Peyer's patch (tissue), 4 donors: ENCODE results near the gene ACSF2.

ENCODE experiments used
- CTCF ChIP-seq, 6 experiments: fragments of 450-650 bp in 4 of 6; fragments of 200-600 bp in 2 of 6; sonication (generic) in 1 of 6; IDR thresholded peaks; one replicate each; pipeline ENCODE4 v1.5.1; 2017 to 2019; ENCODE audit warnings: antibody characterized with exemption in 6 of 6, mild to moderate bottlenecking in 3 of 6, moderate library complexity in 1 of 6
- POLR2A ChIP-seq, 2 donors: fragments of 450-650 bp; IDR thresholded peaks; one replicate each; pipeline ENCODE4 v1.5.1; 2017; ENCODE audit warnings: antibody characterized with exemption in 2 of 2, mild to moderate bottlenecking in 2 of 2, moderate library complexity in 2 of 2

- TF ChIP-seq CTCF (IDR thresholded peaks at IDR 0.05), result no peak
- no peak for TF ChIP-seq POLR2A (IDR thresholded peaks at IDR 0.05)
Measured at GRCh38 chr17:50502301-50502990, 76.4 kb downstream of the ACSF2 start.
